RCC 7860 (cell line): ENCODE data around the gene IL12RB1.

Experiments used
- DNase-seq: peaks from one replicate; pipeline ENCODE4 v3.0.0-alpha.2; 2015; ENCODE audit warnings: low spot score
- FAIRE-seq: peaks from 2 replicates; lab custom pipeline; 2012; peaks lifted over from hg19 to GRCh38; lab: Jason Lieb, UNC

The IL12RB1 gene

GRCh38 chr19:18086590-18087138 is at the start of gene IL12RB1:
TSS of gene IL12RB1 (minus strand) at chr19:18086934. CDS start at chr19:18086823, 111 bp downstream.
- no peak for FAIRE-seq
- no peak for DNase-seq

GRCh38 chr19:18135712-18136584 is 49.2 kb upstream of the IL12RB1 start:
- peak; percentile 77 for DNase-seq
- FAIRE-seq = peak; percentile 83

- FAIRE-seq = no peak
- DNase-seq = no peak
These were observed 45.3 kb upstream of the IL12RB1 start for GRCh38 chr19:18131841-18132596.

- FAIRE-seq = no peak
- DNase-seq = no peak
These were observed 43.9 kb upstream of the IL12RB1 start for GRCh38 chr19:18130523-18131242.

GRCh38 chr19:18128805-18129204 is 42.1 kb upstream of the IL12RB1 start:
- FAIRE-seq (no peak), DNase-seq (no peak)

GRCh38 chr19:18128044-18128443 is 41.3 kb upstream of the IL12RB1 start:
- FAIRE-seq (no peak), DNase-seq (peak; percentile 50)

- DNase-seq (no peak), FAIRE-seq (no peak)
These were observed 39.4 kb upstream of the IL12RB1 start for GRCh38 chr19:18126097-18126496.

- FAIRE-seq (no peak), DNase-seq (no peak)
These were observed 37.1 kb upstream of the IL12RB1 start for GRCh38 chr19:18123819-18124218.

- FAIRE-seq = no peak
These were observed 36.4 kb upstream of the IL12RB1 start for GRCh38 chr19:18122860-18123795.

GRCh38 chr19:18122424-18122823 is 35.7 kb upstream of the IL12RB1 start:
- DNase-seq = no peak
- FAIRE-seq = no peak

More at GRCh38 chr19:18122860-18123795, 36.4 kb upstream of the IL12RB1 start:
- no peak for DNase-seq

GRCh38 chr19:18121166-18121565 is 34.4 kb upstream of the IL12RB1 start:
- DNase-seq (no peak), FAIRE-seq (no peak)

- DNase-seq (no peak), FAIRE-seq (no peak)
These were observed 33.4 kb upstream of the IL12RB1 start for GRCh38 chr19:18120127-18120526.

GRCh38 chr19:18119717-18120105 is 33.0 kb upstream of the IL12RB1 start:
- FAIRE-seq (no peak), DNase-seq (no peak)

GRCh38 chr19:18119013-18119716 is 32.4 kb upstream of the IL12RB1 start:
- DNase-seq (no peak), FAIRE-seq (no peak)

GRCh38 chr19:18118420-18119012 is 31.8 kb upstream of the IL12RB1 start:
- no peak for FAIRE-seq

GRCh38 chr19:18117692-18118378 is 31.1 kb upstream of the IL12RB1 start:
- peak; percentile 60 for DNase-seq
- FAIRE-seq = no peak

More at GRCh38 chr19:18118420-18119012, 31.8 kb upstream of the IL12RB1 start:
- DNase-seq = no peak

- DNase-seq = no peak
- no peak for FAIRE-seq
These were observed 30.6 kb upstream of the IL12RB1 start for GRCh38 chr19:18117364-18117691.

GRCh38 chr19:18114483-18114882 is 27.7 kb upstream of the IL12RB1 start:
- FAIRE-seq = no peak
- no peak for DNase-seq
